T-cell (primary cell): ENCODE results near the gene TBC1D8B. TPM values are rescaled to one million over a fixed set of nuclear protein-coding genes. Genes with fewer than 3 reads are reported as not detected.

Experiments used
- ATAC-seq, 4 experiments: fragments of 200-7000 bp in 3 of 4; fragments of 150-1000 bp in 1 of 4; cut with Tn5 transposase; replicated peaks in 1 of 4; 1 replicate in 3 of 4; 2 replicates in 1 of 4; pipeline ENCODE4 v1.10.0; 2021; ENCODE audit warnings: moderate library complexity in 3 of 4, mild to moderate bottlenecking in 2 of 4, moderate number of reproducible peaks in 1 of 4
- CTCF ChIA-PET, 2 donors: fragments of 300-600 bp; sonication (Branson Sonifier 250); formaldehyde crosslinking; loops; one replicate each; lab custom pipeline; 2022; ENCODE audit warnings: antibody characterized with exemption in 2 of 2; lab: Charles Lee
- POLR2A ChIA-PET, 2 donors: fragments of 300-600 bp; sonication (Branson Sonifier 250); formaldehyde crosslinking; loops; one replicate each; lab custom pipeline; 2022; ENCODE audit warnings: antibody characterized with exemption in 2 of 2; lab: Charles Lee
- DNase-seq, 35 experiments: peaks; one replicate each; pipeline versions ENCODE4 v3.0.0 to v3.0.0-alpha.2; 2013 to 2023
- H3K27ac ChIP-seq: one replicate; pipeline ENCODE4 v1.5.1; 2013; ENCODE audit warnings: low read length
- H3K27me3 ChIP-seq, 2 experiments: replicated peaks in 1 of 2; 1 replicate in 1 of 2; 2 replicates in 1 of 2; pipeline versions ENCODE4 v1.6.1 to v1.7.0; 2013; ENCODE audit warnings: low read length in 1 of 2, mixed read lengths in 1 of 2; ENCODE audit not compliant: control insufficient read depth in 2 of 2, insufficient read depth in 2 of 2; ENCODE audit errors: extremely low read depth in 1 of 2
- H3K36me3 ChIP-seq, 2 donors: 1 replicate in 1 of 2; 2 replicates in 1 of 2; pipeline versions ENCODE4 v1.6.1 to v1.7.0; 2013; ENCODE audit warnings: low read length in 1 of 2; ENCODE audit not compliant: control insufficient read depth in 2 of 2, insufficient read depth in 1 of 2; ENCODE audit errors: extremely low read depth in 1 of 2
- H3K4me1 ChIP-seq, 2 experiments: 1 replicate in 1 of 2; 2 replicates in 1 of 2; pipeline versions ENCODE4 v1.6.1 to v1.7.0; 2013; ENCODE audit warnings: low read length in 2 of 2, mixed read lengths in 1 of 2; ENCODE audit not compliant: insufficient read depth in 2 of 2, control insufficient read depth in 1 of 2; ENCODE audit errors: extremely low read depth in 1 of 2
- H3K4me3 ChIP-seq, 2 donors: 1 replicate in 1 of 2; 2 replicates in 1 of 2; pipeline versions ENCODE4 v1.5.1 to v1.7.0; 2013; ENCODE audit warnings: mild to moderate bottlenecking in 2 of 2, low read length in 1 of 2, moderate library complexity in 1 of 2; ENCODE audit not compliant: control insufficient read depth in 1 of 2; ENCODE audit errors: extremely low read depth in 1 of 2
- H3K9me3 ChIP-seq: 2 replicates; pipeline ENCODE4 v1.7.0; 2013
- H3K27ac Mint-ChIP-seq, 2 donors: one replicate each; pipeline ENCODE4 v1.8.0; 2020 to 2021; ENCODE audit warnings: mild to moderate bottlenecking in 2 of 2, mixed read lengths in 2 of 2
- H3K27me3 Mint-ChIP-seq, 2 donors: one replicate each; pipeline ENCODE4 v1.8.0; 2021 to 2022; ENCODE audit warnings: mixed read lengths in 2 of 2
- H3K36me3 Mint-ChIP-seq: one replicate; pipeline ENCODE4 v1.8.0; 2021; ENCODE audit warnings: mixed read lengths
- H3K4me1 Mint-ChIP-seq, 3 donors: one replicate each; pipeline ENCODE4 v1.8.0; 2020 to 2022; ENCODE audit warnings: mixed read lengths in 3 of 3, mild to moderate bottlenecking in 1 of 3
- H3K4me3 Mint-ChIP-seq, 3 donors: one replicate each; pipeline ENCODE4 v1.8.0; 2020 to 2022; ENCODE audit warnings: mild to moderate bottlenecking in 3 of 3, mixed read lengths in 3 of 3, moderate library complexity in 3 of 3
- H3K9me3 Mint-ChIP-seq, 3 donors: one replicate each; pipeline ENCODE4 v1.8.0; 2020 to 2022; ENCODE audit warnings: mixed read lengths in 3 of 3
- WGBS: methylation state at CpG from one replicate; pipeline ENCODE4 v1.1.5; 2013; ENCODE audit warnings: missing lambda C conversion rate; ENCODE audit not compliant: insufficient coverage; 5-methylcytosine and 5-hydroxymethylcytosine counted together
- total RNA-seq, 35 experiments: library from RNA in 6 of 35; stranded (reverse) in 6 of 35; fragments of 120-200 nt in 1 of 35; gene quantifications; one replicate each; pipeline versions ENCODE4 v1.2.1 to v1.2.4 and lab custom pipeline; 2013 to 2026

The TBC1D8B gene
- total RNA-seq, 5 donors from 2014 or later (not counting 1 experiment from before 2014, with no cell fraction given), result 0.35 to 1.9 (median 0.95) TPM

- H3K4me1 Mint-ChIP-seq, result no peaks in the 10 kb centered on the region
- Histone ChIP-seq H3K9me3 (no peaks in the 10 kb centered on the region), H3K4me1 (no peaks in the 10 kb centered on the region), H3K27ac (no peak overlapping the region), H3K36me3 (no peaks in the 10 kb centered on the region), H3K27me3 (no peaks in the 10 kb centered on the region), H3K4me3 (no peak overlapping the region)
- H3K36me3 Mint-ChIP-seq, result no peaks in the 10 kb centered on the region
- DNase-seq (no peak), ATAC-seq (no peak)
- ChIA-PET CTCF (interaction anchor here in 1 of 2 donors (0.6 to 1.1 kb wide), 5 partner anchors 8 to 730 kb away, joined by 3 read pairs; no protein-coding TSS in a partner anchor), POLR2A (no interaction called here)
- no peak overlapping the region for H3K4me3 Mint-ChIP-seq
- H3K9me3 Mint-ChIP-seq, result no peaks in the 10 kb centered on the region
- no CpG with 5 or more reads among the region's 3 CpGs for WGBS
- H3K27me3 Mint-ChIP-seq, result peaks cover 0 to 5% of the 10 kb centered on the region in 2 donors
- no peak overlapping the region for H3K27ac Mint-ChIP-seq
These were observed 98.9 kb downstream of the TBC1D8B start for GRCh38 chrX:106901341-106901740.

- no peaks in the 10 kb centered on the region for H3K36me3 Mint-ChIP-seq
- H3K27ac ChIP-seq, result no peak overlapping the region
- POLR2A ChIA-PET, result no interaction called here
- H3K9me3 Mint-ChIP-seq, result no peaks in the 10 kb centered on the region
- WGBS, result no CpG with 5 or more reads among the region's 4 CpGs
- H3K27ac Mint-ChIP-seq, result no peak overlapping the region
- ATAC-seq (no peak), DNase-seq (no peak)
- no peak overlapping the region for H3K4me3 Mint-ChIP-seq
- H3K36me3 ChIP-seq, result no peaks in the 10 kb centered on the region
- no peaks in the 10 kb centered on the region for H3K4me1 Mint-ChIP-seq
- no peaks in the 10 kb centered on the region for H3K27me3 ChIP-seq
- CTCF ChIA-PET, result interaction anchor here in 1 of 2 donors (0.6 to 1.2 kb wide), 4 partner anchors 8 to 45 kb away, joined by 3 read pairs; no protein-coding TSS in a partner anchor
- H3K27me3 Mint-ChIP-seq, result peaks cover 0 to 3% of the 10 kb centered on the region in 2 donors
- no peaks in the 10 kb centered on the region for H3K9me3 ChIP-seq
- H3K4me1 ChIP-seq, result no peaks in the 10 kb centered on the region
- H3K4me3 ChIP-seq, result no peak overlapping the region
These were observed 99.3 kb downstream of the TBC1D8B start for GRCh38 chrX:106901781-106902219.

GRCh38 chrX:106902684-106903083 lies 100.2 kb downstream of the TBC1D8B start:
- no peaks in the 10 kb centered on the region for H3K9me3 Mint-ChIP-seq
- no peaks in the 10 kb centered on the region for H3K36me3 Mint-ChIP-seq
- no peak overlapping the region for H3K4me3 ChIP-seq
- H3K27me3 ChIP-seq, result no peaks in the 10 kb centered on the region
- peaks cover 0 to 3% of the 10 kb centered on the region in 2 donors for H3K27me3 Mint-ChIP-seq
- CTCF ChIA-PET, result interaction anchor here (0.7 to 1.2 kb wide), 2 partner anchors 10 to 30 kb away, joined by 3 read pairs; no protein-coding TSS in a partner anchor
- no peaks in the 10 kb centered on the region for H3K9me3 ChIP-seq
- WGBS, result no CpG with 5 or more reads among the region's 2 CpGs
- POLR2A ChIA-PET, result no interaction called here
- no peaks in the 10 kb centered on the region for H3K4me1 Mint-ChIP-seq
- ATAC-seq, result no peak
- no peak overlapping the region for H3K27ac Mint-ChIP-seq
- DNase-seq, result no peak
- no peaks in the 10 kb centered on the region for H3K36me3 ChIP-seq
- no peak overlapping the region for H3K27ac ChIP-seq
- H3K4me1 ChIP-seq, result no peaks in the 10 kb centered on the region
- H3K4me3 Mint-ChIP-seq, result no peak overlapping the region

- Mint-ChIP-seq H3K27me3 (peaks cover 0 to 3% of the 10 kb centered on the region in 2 donors), H3K27ac (no peak within 1 kb of the TSS), H3K4me3 (no peak within 1 kb of the TSS), H3K4me1 (no peaks in the 10 kb centered on the region), H3K36me3 (no peaks in the 10 kb centered on the region), H3K9me3 (no peaks in the 10 kb centered on the region)
- POLR2A ChIA-PET, result no interaction called here
- 100% methylated on average over 1 of the region's 1 CpG for WGBS
- Histone ChIP-seq H3K36me3 (no peaks in the 10 kb centered on the region), H3K27ac (no peak within 1 kb of the TSS), H3K9me3 (no peaks in the 10 kb centered on the region), H3K4me3 (no peak within 1 kb of the TSS), H3K4me1 (no peaks in the 10 kb centered on the region), H3K27me3 (no peaks in the 10 kb centered on the region)
- CTCF ChIA-PET, result interaction anchor here (0.7 to 1.0 kb wide), 3 partner anchors 9 to 29 kb away, joined by 3 to 4 read pairs (median 3); no protein-coding TSS in a partner anchor
- DNase-seq (no peak), ATAC-seq (no peak)
These were observed 100.9 kb downstream of the TBC1D8B start, which contains the start of gene RIPPLY1 for GRCh38 chrX:106903291-106903824. TSS of gene RIPPLY1 (minus strand) at chrX:106903341. CDS start at chrX:106903287, 54 bp downstream.

GRCh38 chrX:106903856-106904528 lies 101.5 kb downstream of the TBC1D8B start:
- H3K27ac ChIP-seq, result no peak overlapping the region
- ATAC-seq (no peak), DNase-seq (no peak)
- Mint-ChIP-seq H3K4me1 (no peaks in the 10 kb centered on the region), H3K27ac (no peak overlapping the region), H3K9me3 (no peaks in the 10 kb centered on the region), H3K36me3 (no peaks in the 10 kb centered on the region), H3K4me3 (no peak overlapping the region), H3K27me3 (peaks cover 0 to 3% of the 10 kb centered on the region in 2 donors)
- H3K9me3 ChIP-seq, result no peaks in the 10 kb centered on the region
- no peaks in the 10 kb centered on the region for H3K4me1 ChIP-seq
- H3K27me3 ChIP-seq, result no peaks in the 10 kb centered on the region
- ChIA-PET CTCF (interaction anchor here in 1 of 2 donors (0.9 to 1.0 kb wide), 2 partner anchors 9 to 11 kb away, joined by 3 to 4 read pairs; no protein-coding TSS in a partner anchor), POLR2A (interaction anchor here in 1 of 2 donors (0.5 kb wide), 1 partner anchor 38 kb away, joined by 3 read pairs; no protein-coding TSS in a partner anchor)
- no peaks in the 10 kb centered on the region for H3K36me3 ChIP-seq
- WGBS, result 100% methylated on average over 1 of the region's 5 CpGs
- H3K4me3 ChIP-seq, result no peak overlapping the region

- CTCF ChIA-PET, result interaction anchor here (0.5 to 1.5 kb wide), 4 partner anchors 11 to 989 kb away, joined by 3 to 5 read pairs (median 3); no protein-coding TSS in a partner anchor
- WGBS, result 100% methylated on average over 1 of the region's 5 CpGs
- H3K27me3 Mint-ChIP-seq, result peaks cover 0 to 3% of the 10 kb centered on the region in 2 donors
- H3K36me3 Mint-ChIP-seq, result no peaks in the 10 kb centered on the region
- Histone ChIP-seq H3K27me3 (no peaks in the 10 kb centered on the region), H3K4me1 (no peaks in the 10 kb centered on the region), H3K9me3 (no peaks in the 10 kb centered on the region), H3K27ac (no peak overlapping the region), H3K36me3 (no peaks in the 10 kb centered on the region), H3K4me3 (no peak overlapping the region)
- ATAC-seq (no peak), DNase-seq (no peak)
- H3K27ac Mint-ChIP-seq, result no peak overlapping the region
- H3K4me1 Mint-ChIP-seq, result no peaks in the 10 kb centered on the region
- H3K4me3 Mint-ChIP-seq, result no peak overlapping the region
- H3K9me3 Mint-ChIP-seq, result no peaks in the 10 kb centered on the region
- POLR2A ChIA-PET, result no interaction called here
These were observed 102.7 kb downstream of the TBC1D8B start for GRCh38 chrX:106905064-106905708.
